Activated CD8-positive, alpha-beta memory T cell treated with anti-CD3 and anti-CD28 coated beads for 48 hours (primary cell): ENCODE results near the gene NR5A2.

Source experiments
- DNase-seq, 3 experiments: peaks; one replicate each; pipeline ENCODE4 v3.0.0-alpha.2; 2020; ENCODE audit warnings: low read depth in 2 of 3, low spot score in 2 of 3

Gene NR5A2

GRCh38 chr1:200062143-200062542 is 34.6 kb downstream of the NR5A2 start:
- DNase-seq, result no peak

DNA sequence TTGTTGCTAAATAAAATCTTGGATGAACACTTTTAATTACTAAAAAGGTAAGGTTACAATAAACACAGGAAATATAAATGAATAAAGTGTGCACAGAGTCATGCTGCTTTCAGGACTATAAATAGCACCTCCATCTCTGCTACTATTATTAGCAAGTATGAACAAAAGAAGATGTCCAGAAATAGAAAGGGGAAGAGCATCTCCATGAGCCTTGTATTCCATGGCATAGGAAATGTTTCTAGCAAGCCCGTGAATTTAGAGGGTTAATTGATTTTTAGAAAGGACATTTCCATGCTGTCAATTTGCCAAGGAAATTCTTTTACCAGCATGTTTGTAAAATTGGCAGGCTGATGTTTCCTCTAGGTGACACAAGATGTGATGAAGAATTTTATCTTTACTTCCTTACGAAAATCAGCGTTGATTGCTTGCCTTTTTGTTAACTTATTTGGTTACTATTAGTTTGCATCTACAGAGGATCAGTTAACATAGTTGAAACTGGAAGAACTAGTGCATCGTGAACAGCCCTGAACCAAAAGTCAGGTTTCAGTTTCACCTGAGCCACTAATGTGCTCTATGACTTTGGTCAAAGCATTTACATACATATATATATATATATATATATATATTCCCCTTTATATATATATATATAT is 45.3 kb downstream of the NR5A2 start:
- no peak for DNase-seq

GRCh38 chr1:200073286-200073637 is 45.8 kb downstream of the NR5A2 start:
- DNase-seq, result no peak

DNA sequence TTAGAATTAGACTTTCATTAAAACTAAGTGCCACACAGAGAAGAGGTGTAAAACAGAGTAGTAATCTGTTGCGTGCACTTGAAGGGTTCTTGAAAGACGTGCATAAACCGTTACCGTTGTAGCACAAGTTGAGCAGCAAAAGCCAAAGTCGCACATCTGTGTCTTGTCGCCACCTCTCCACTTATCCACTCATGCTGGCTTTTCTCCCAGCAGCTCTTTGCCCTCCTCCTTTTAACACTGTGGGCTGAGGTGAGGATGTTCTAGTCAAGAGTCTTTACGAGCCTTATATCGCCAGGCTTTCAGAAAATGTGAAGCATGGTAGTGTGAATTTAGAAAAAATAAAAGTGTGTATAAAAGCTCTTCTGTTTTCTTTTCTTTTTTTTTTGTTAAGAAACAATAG is 48.0 kb downstream of the NR5A2 start:
- DNase-seq, result no peak

DNA sequence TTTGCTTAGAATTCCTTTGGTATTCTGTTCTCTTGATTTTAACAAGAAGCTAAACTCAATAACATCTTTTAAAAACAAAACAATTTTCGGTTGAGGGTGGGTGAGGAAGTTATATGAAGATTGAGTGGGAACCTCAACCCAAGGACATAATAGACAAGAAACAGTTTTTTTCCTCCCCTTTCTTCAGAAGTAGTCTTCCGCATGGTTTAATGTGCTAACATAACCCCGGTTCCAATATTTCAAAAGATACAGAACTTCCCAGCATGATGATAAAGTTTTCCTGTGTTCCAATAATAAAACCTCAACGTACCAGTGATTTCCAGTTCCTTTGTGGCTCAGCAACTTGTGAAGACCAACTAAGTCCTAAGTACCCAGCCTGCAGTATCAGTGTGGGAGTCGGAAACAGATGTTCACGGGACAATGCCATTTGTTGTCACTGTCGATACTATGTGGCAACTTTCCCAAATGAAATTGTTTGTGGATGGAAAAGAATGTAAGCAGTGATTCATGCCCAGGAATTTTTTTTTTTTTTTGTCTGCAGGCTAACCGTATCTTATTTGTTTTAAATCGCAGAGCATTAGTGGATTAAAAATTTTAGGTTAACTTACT is 48.5 kb downstream of the NR5A2 start:
- DNase-seq, result no peak

GRCh38 chr1:200079232-200079940 is 51.9 kb downstream of the NR5A2 start:
- no peak for DNase-seq

- DNase-seq, result no peak
Measured at GRCh38 chr1:200081151-200081968, 53.9 kb downstream of the NR5A2 start.

DNA sequence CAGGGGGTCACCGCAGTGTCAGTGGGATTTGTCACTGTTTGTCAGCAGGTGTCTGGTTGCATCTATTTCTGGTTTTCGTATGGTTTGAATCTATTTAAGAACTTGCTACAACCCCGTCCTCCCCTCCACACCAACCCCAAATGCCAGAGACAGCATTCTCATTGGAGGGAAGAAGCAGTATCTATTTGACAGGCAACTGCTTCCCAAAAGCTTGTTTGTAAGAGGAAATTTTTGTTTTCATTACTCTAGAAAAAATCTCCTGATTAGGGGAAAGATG is 54.4 kb downstream of the NR5A2 start:
- no peak for DNase-seq

- DNase-seq, result no peak
Measured at GRCh38 chr1:200082329-200082728, 54.8 kb downstream of the NR5A2 start.

DNA sequence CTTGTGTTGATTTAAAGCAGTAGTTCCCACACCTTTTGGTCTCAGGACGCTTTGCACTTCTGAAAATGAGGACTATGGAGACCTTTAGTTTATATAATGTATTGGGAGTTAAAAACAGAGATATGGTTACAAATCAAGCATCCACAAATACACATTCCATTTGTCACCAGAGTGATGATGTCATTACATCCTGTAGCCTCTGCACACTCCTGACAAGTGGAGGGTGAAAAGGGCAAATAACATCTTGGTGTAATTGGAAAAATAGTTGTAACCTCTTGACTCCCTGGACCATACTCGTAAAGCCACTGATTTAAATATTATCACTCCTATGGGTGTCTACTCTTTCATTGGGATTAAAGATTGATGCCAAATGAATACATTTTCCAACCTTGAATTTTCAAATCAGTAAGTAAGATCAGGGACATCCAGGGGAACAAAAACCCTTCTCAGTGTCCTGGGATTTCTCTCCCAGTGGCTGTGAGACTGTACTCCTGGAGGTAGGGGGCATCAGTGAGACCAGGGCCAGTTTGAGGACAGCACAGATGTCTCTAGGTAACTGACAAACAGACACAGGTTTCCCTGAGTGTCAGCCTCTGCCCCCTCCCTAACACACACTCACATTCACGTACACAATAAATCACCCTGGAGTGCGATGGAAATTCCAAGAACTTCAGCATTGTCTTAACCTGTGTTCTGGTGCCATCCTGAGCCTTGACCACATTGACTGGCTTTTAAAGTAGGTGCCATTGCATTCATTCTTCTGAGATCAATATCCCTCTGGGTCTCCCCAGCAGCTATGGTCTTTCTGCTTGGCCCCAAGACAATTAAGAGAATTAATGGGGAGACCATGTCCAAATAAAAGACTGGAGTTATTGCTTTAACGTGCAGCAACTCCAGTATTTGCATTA is 63.0 kb downstream of the NR5A2 start:
- DNase-seq, result no peak

- no peak for DNase-seq
Measured at GRCh38 chr1:200095057-200095577, 67.6 kb downstream of the NR5A2 start.

GRCh38 chr1:200096774-200097173 is 69.3 kb downstream of the NR5A2 start:
- no peak for DNase-seq

DNA sequence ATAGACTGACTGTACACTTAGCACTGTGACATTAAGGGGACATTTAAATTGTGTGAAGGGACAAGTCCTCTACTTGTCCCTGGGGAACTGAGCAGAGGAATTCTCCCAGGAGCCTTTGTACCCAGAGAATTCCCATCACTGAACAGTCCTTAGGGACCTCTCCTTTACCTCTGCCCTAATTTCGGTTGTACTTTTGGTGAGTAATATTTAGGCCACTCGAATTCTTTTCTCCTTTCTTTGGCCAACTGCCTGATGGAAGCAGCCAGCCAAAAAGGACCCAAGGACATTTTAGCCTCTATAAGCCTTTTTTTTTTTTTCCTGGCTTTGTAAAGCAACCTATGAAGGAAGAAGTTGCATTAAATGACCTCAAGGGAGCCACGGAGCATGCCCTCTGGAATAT is 71.5 kb downstream of the NR5A2 start:
- DNase-seq, result no peak

- DNase-seq, result no peak
Measured at GRCh38 chr1:200103966-200104583, 76.6 kb downstream of the NR5A2 start.

- no peak for DNase-seq
Measured at GRCh38 chr1:200107004-200107470, 79.5 kb downstream of the NR5A2 start.

- no peak for DNase-seq
Measured at GRCh38 chr1:200108659-200109058, 81.1 kb downstream of the NR5A2 start.

GRCh38 chr1:200112290-200112689 is 84.8 kb downstream of the NR5A2 start:
- no peak for DNase-seq

- no peak for DNase-seq
Measured at GRCh38 chr1:200115532-200115931, 88.0 kb downstream of the NR5A2 start.

- DNase-seq, result no peak
Measured at GRCh38 chr1:200116324-200116723, 88.8 kb downstream of the NR5A2 start.
